Keratinocyte (primary cell): ENCODE measurements around the gene UNK.
"Not testable (repeated sequence)": the region's sequence is repeated elsewhere in the genome, so short reads cannot be mapped to it uniquely, and the experiment has no call there.

ENCODE experiments used
- CTCF ChIP-seq, 3 experiments: IDR thresholded peaks in 1 of 3; conservative IDR thresholded peaks in 1 of 3; optimal IDR thresholded peaks in 1 of 3; 2 replicates in 2 of 3; 3 replicates in 1 of 3; pipeline versions ENCODE3 to v1.5.1; 2011; ENCODE audit warnings: low read length in 3 of 3, mild to moderate bottlenecking in 3 of 3, moderate library complexity in 2 of 3, control low read depth in 1 of 3, inconsistent platforms in 1 of 3; ENCODE audit not compliant: insufficient read depth in 2 of 3; ENCODE audit errors: extremely low read depth in 1 of 3
- EZH2 ChIP-seq: IDR thresholded peaks from one replicate; pipeline ENCODE4 v1.6.1; 2012; ENCODE audit warnings: inconsistent platforms, mild to moderate bottlenecking, low read length, moderate library complexity

GRCh38 chr17:75851693-75851991, 67.0 kb downstream of the UNK start:
- TF ChIP-seq CTCF (optimal IDR thresholded peaks at IDR 0.05 in 1 of 3, IDR thresholded peaks at IDR 0.05 in 1 of 3, conservative IDR thresholded peaks at IDR 0.05 in 1 of 3; ENCODE audit: extremely low read depth in 1 of 3, insufficient read depth in 2 of 3, low read length in 3 of 3); EZH2: not testable (repeated sequence)
